IMR-90 (cell line): ENCODE measurements around the gene TMEM190. TPM values are rescaled to one million over a fixed set of nuclear protein-coding genes. Genes with fewer than 3 reads are reported as not detected.
A peak's percentile ranks its signal among the peaks of the same experiment; 100 is the strongest.

Experiments
- ATAC-seq: fragments of 200-7000 bp; cut with Tn5 transposase; 2 replicates; pipeline ENCODE4 v1.9.1; 2020; ENCODE audit warnings: low read depth, mild to moderate bottlenecking, moderate library complexity
- BruUV-seq: library from RNA; stranded (reverse); fragments of 400-500 nt; replicated peaks from 2 replicates; lab custom pipeline; 2021; lab: Mats Ljungman, UMichigan
- CTCF ChIA-PET: fragments of 300-600 bp; formaldehyde crosslinking; extraction: SDS; loops from one replicate; lab custom pipeline; 2021; ENCODE audit warnings: antibody characterized with exemption; lab: Yijun Ruan, JAX
- POLR2A ChIA-PET: fragments of 300-600 bp; sonication (Branson Sonifier 250); formaldehyde crosslinking; loops from one replicate; lab custom pipeline; 2022; ENCODE audit warnings: antibody characterized with exemption; ENCODE audit not compliant: unreplicated experiment; lab: Charles Lee
- DNase-seq: peaks from one replicate; pipeline ENCODE4 v3.0.0; 2013
- H2AFZ ChIP-seq: replicated peaks from 2 replicates; pipeline ENCODE3; 2013; ENCODE audit warnings: low read length, mild to moderate bottlenecking; ENCODE audit not compliant: poor library complexity
- H2AK5ac ChIP-seq: 2 replicates; pipeline ENCODE4 v1.6.1; 2013; ENCODE audit warnings: low read depth, low read length, inconsistent platforms
- H2AK9ac ChIP-seq: replicated peaks from 2 replicates; pipeline ENCODE3; 2013; ENCODE audit warnings: mild to moderate bottlenecking, low read depth, low read length, moderate library complexity; ENCODE audit not compliant: poor library complexity
- H2BK120ac ChIP-seq: 2 replicates; pipeline ENCODE4 v1.6.1; 2013; ENCODE audit warnings: low read depth, low read length, inconsistent platforms
- H2BK15ac ChIP-seq: 3 replicates; pipeline ENCODE4 v1.6.1; 2013; ENCODE audit warnings: low read depth, low read length, inconsistent platforms
- H2BK20ac ChIP-seq: 2 replicates; pipeline ENCODE4 v1.6.1; 2013; ENCODE audit warnings: low read depth, mild to moderate bottlenecking, inconsistent platforms, low read length, moderate library complexity
- H2BK5ac ChIP-seq: 2 replicates; pipeline ENCODE4 v1.6.1; 2013; ENCODE audit warnings: mild to moderate bottlenecking, low read depth, low read length, inconsistent platforms; ENCODE audit not compliant: poor library complexity, severe bottlenecking
- H3K14ac ChIP-seq: replicated peaks from 2 replicates; pipeline ENCODE4 v1.6.1; 2013; ENCODE audit warnings: low read depth, low read length, inconsistent platforms
- H3K18ac ChIP-seq: 2 replicates; pipeline ENCODE4 v1.6.1; 2013; ENCODE audit warnings: low read depth, low read length, control low read depth
- H3K23ac ChIP-seq: 2 replicates; pipeline ENCODE4 v1.6.1; 2013; ENCODE audit warnings: low read depth, low read length, inconsistent platforms
- H3K27ac ChIP-seq: 2 replicates; pipeline ENCODE4 v1.5.1; 2013; ENCODE audit warnings: mild to moderate bottlenecking, control low read depth, low read length; ENCODE audit not compliant: insufficient read depth
- H3K27me3 ChIP-seq: 2 replicates; pipeline ENCODE4 v1.6.1; 2013; ENCODE audit warnings: low read length; ENCODE audit not compliant: control insufficient read depth, insufficient read depth
- H3K36me3 ChIP-seq: 2 replicates; pipeline ENCODE4 v1.6.1; 2013; ENCODE audit warnings: low read length, mixed read lengths; ENCODE audit not compliant: control insufficient read depth, insufficient read depth
- H3K4ac ChIP-seq: 2 replicates; pipeline ENCODE4 v1.6.1; 2013; ENCODE audit warnings: low read depth, low read length, inconsistent platforms
- H3K4me1 ChIP-seq: 2 replicates; pipeline ENCODE4 v1.6.1; 2013; ENCODE audit warnings: low read length, mixed read lengths; ENCODE audit not compliant: control insufficient read depth, insufficient read depth
- H3K4me2 ChIP-seq: 2 replicates; pipeline ENCODE4 v1.6.1; 2013; ENCODE audit warnings: low read depth, mild to moderate bottlenecking, control low read depth, low read length, moderate library complexity
- H3K4me3 ChIP-seq: 2 replicates; pipeline ENCODE4 v1.5.1; 2013; ENCODE audit warnings: low read depth, mild to moderate bottlenecking, control low read depth, low read length, moderate library complexity; ENCODE audit not compliant: insufficient read depth
- H3K56ac ChIP-seq: 2 replicates; pipeline ENCODE4 v1.6.1; 2013; ENCODE audit warnings: low read length, inconsistent platforms; ENCODE audit not compliant: insufficient read depth; ENCODE audit errors: extremely low read depth
- H3K79me1 ChIP-seq, 2 experiments: 2 replicates each; pipeline ENCODE4 v1.6.1; 2013; ENCODE audit warnings: low read length in 2 of 2, inconsistent platforms in 1 of 2, low read depth in 1 of 2
- H3K9ac ChIP-seq: 2 replicates; pipeline ENCODE4 v1.6.1; 2013; ENCODE audit warnings: low read depth, low read length, control low read depth
- H3K9me1 ChIP-seq: 2 replicates; pipeline ENCODE4 v1.6.1; 2013; ENCODE audit warnings: low read length, inconsistent platforms; ENCODE audit not compliant: insufficient read depth
- H3K9me3 ChIP-seq: 2 replicates; pipeline ENCODE4 v1.6.1; 2013; ENCODE audit warnings: low read length; ENCODE audit not compliant: control insufficient read depth, insufficient read depth
- H4K20me1 ChIP-seq: 2 replicates; pipeline ENCODE4 v1.6.1; 2013; ENCODE audit warnings: low read length, inconsistent platforms; ENCODE audit not compliant: insufficient read depth
- H4K5ac ChIP-seq: 2 replicates; pipeline ENCODE4 v1.6.1; 2013; ENCODE audit warnings: mild to moderate bottlenecking, low read depth, low read length, control low read depth
- H4K8ac ChIP-seq, 2 experiments: 2 replicates each; pipeline ENCODE4 v1.6.1; 2013; ENCODE audit warnings: low read depth in 2 of 2, low read length in 2 of 2, control low read depth in 1 of 2, inconsistent platforms in 1 of 2
- H4K91ac ChIP-seq: 2 replicates; pipeline ENCODE4 v1.6.1; 2013; ENCODE audit warnings: low read depth, low read length, inconsistent platforms; ENCODE audit not compliant: insufficient read depth
- BHLHE40 ChIP-seq: fragments of 150-350 bp; IDR thresholded peaks from 2 replicates; pipeline ENCODE4 v1.6.1; 2016; ENCODE audit warnings: mild to moderate bottlenecking, low read depth, low read length
- CEBPB ChIP-seq: IDR thresholded peaks from 2 replicates; pipeline ENCODE4 v1.6.1; 2012; ENCODE audit warnings: low read depth, low read length, improper control_type of control experiment
- CHD1 ChIP-seq: IDR thresholded peaks from 2 replicates; pipeline ENCODE4 v1.6.1; 2012; ENCODE audit warnings: low read depth, low read length, improper control_type of control experiment
- ELK1 ChIP-seq: fragments of 150-350 bp; IDR thresholded peaks from 2 replicates; pipeline ENCODE4 v1.6.1; 2016; ENCODE audit warnings: low read depth, mild to moderate bottlenecking, low read length, moderate library complexity, borderline replicate concordance
- FOS ChIP-seq: fragments of 150-350 bp; IDR thresholded peaks from 2 replicates; pipeline ENCODE4 v1.6.1; 2016; ENCODE audit warnings: low read depth, low read length
- MAFK ChIP-seq: IDR thresholded peaks from 2 replicates; pipeline ENCODE4 v1.6.1; 2012; ENCODE audit warnings: low read depth, low read length, improper control_type of control experiment
- MAZ ChIP-seq: IDR thresholded peaks from 2 replicates; pipeline ENCODE4 v1.6.1; 2012; ENCODE audit warnings: low read depth, mild to moderate bottlenecking, low read length, improper control_type of control experiment, moderate library complexity, borderline replicate concordance
- MXI1 ChIP-seq: IDR thresholded peaks from 2 replicates; pipeline ENCODE4 v1.6.1; 2012; ENCODE audit warnings: low read depth, mild to moderate bottlenecking, low read length, moderate library complexity, borderline replicate concordance
- NFE2L2 ChIP-seq: fragments of 150-350 bp; IDR thresholded peaks from 2 replicates; pipeline ENCODE4 v1.6.1; 2016; ENCODE audit warnings: low read depth, mild to moderate bottlenecking, low read length
- POLR2A ChIP-seq: IDR thresholded peaks from 2 replicates; pipeline ENCODE4 v1.6.1; 2012; ENCODE audit warnings: mild to moderate bottlenecking, low read depth, low read length
- RAD21 ChIP-seq: IDR thresholded peaks from 2 replicates; pipeline ENCODE4 v1.6.1; 2012; ENCODE audit warnings: low read length, improper control_type of control experiment
- RCOR1 ChIP-seq: IDR thresholded peaks from 2 replicates; pipeline ENCODE4 v1.6.1; 2012; ENCODE audit warnings: mild to moderate bottlenecking, low read length, improper control_type of control experiment; ENCODE audit not compliant: insufficient replicate concordance
- RFX5 ChIP-seq: IDR thresholded peaks from 2 replicates; pipeline ENCODE4 v1.8.0; 2012; ENCODE audit warnings: low read depth, mild to moderate bottlenecking, low read length, moderate library complexity
- WGBS, 2 experiments: methylation state at CpG; one replicate each; pipeline versions ENCODE4 v1.1.5 to v1.1.7; 2013; ENCODE audit warnings: missing lambda C conversion rate in 2 of 2; ENCODE audit not compliant: insufficient read length in 1 of 2; ENCODE audit errors: extremely low coverage in 2 of 2; 5-methylcytosine and 5-hydroxymethylcytosine counted together
- dilution Hi-C: fragments of 300-500 bp; cut with HindIII; formaldehyde crosslinking; loops from one replicate; pipeline ENCODE4 v1.14.3; 2018; ENCODE audit warnings: low sequenced_read_pairs; ENCODE audit not compliant: unreplicated experiment
- in situ Hi-C: fragments of 300-500 bp; cut with MboI; formaldehyde crosslinking; loops from 3 replicates; pipeline ENCODE4 v1.14.3; 2019; ENCODE audit warnings: low sequenced_read_pairs, inconsistent platforms, mixed read lengths
- intact Hi-C: fragments of 100-400 bp; cut with micrococcal nuclease; formaldehyde crosslinking; loops from 2 replicates; pipeline ENCODE4 v1.10.0; 2022
- polyA plus RNA-seq, 3 experiments: library from polyadenylated mRNA; depleted of rRNA; stranded (reverse); fragments of >200 nt; gene quantifications; 2 replicates each; pipeline ENCODE4 v1.2.3, GENCODE V29; 2012; ENCODE audit warnings: low replicate concordance in 1 of 3
- total RNA-seq: library from RNA; depleted of rRNA; stranded (reverse); fragments of >200 nt; gene quantifications from 2 replicates; pipeline ENCODE4 v1.2.3, GENCODE V29; 2012
- TF ChIP-seq, protein P1 (sequence below): fragments of 150-350 bp; IDR thresholded peaks from 2 replicates; pipeline ENCODE4 v1.6.1; 2017; ENCODE audit warnings: mild to moderate bottlenecking, antibody characterized with exemption, low read length, low read depth

The TMEM190 gene
- total and polyA plus RNA-seq, 2 of the 4 experiments (the other 2 are of a cell fraction) = 1.6 TPM; not detected in 1

- peak within 1 kb of the TSS; percentile 88 for H3K27ac ChIP-seq
- intact Hi-C loops = no loop called here
- TF ChIP-seq BHLHE40 (no peak), RFX5 (no peak), POLR2A (peak; percentile 59; the same call in 1 of the 2 replicates), NFE2L2 (no peak), ELK1 (no peak), CHD1 (no peak), MXI1 (0 out of 2 replicates have a peak, but pooled peaks have one; percentile 36), MAFK (no peak), MAZ (peak; percentile 98), CEBPB (no peak), RAD21 (peak; percentile 21; the same call in 1 of the 2 replicates), RCOR1 (no peak), FOS (peak; percentile 53; the same call in 1 of the 2 replicates)
- TF ChIP-seq, protein P1, sequence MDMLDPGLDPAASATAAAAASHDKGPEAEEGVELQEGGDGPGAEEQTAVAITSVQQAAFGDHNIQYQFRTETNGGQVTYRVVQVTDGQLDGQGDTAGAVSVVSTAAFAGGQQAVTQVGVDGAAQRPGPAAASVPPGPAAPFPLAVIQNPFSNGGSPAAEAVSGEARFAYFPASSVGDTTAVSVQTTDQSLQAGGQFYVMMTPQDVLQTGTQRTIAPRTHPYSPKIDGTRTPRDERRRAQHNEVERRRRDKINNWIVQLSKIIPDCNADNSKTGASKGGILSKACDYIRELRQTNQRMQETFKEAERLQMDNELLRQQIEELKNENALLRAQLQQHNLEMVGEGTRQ = no peak
Observed at GRCh38 chr19:55339105-55339888, 37.3 kb upstream of the TMEM190 start, which contains the start of gene KMT5C. TSS of gene KMT5C (plus strand) at chr19:55339876. CDS start at chr19:55341937, 2,061 bp downstream.

More at GRCh38 chr19:55339105-55339888, 37.3 kb upstream of the TMEM190 start, which contains the start of gene KMT5C:
- DNase-seq (peak; percentile 100), ATAC-seq (peak; percentile 93)
- POLR2A ChIA-PET = interaction anchor here (0.6 kb wide), 1 partner anchor 18 kb away, joined by 4 read pairs; no protein-coding TSS in a partner anchor
- peaks cover 6% of the 10 kb centered on the region for H4K20me1 ChIP-seq
- H2BK5ac ChIP-seq = peak within 1 kb of the TSS; percentile 77
- H3K14ac ChIP-seq = peak within 1 kb of the TSS; percentile 69
- in situ Hi-C loops = no loop called here
- H3K4ac ChIP-seq = peak within 1 kb of the TSS; percentile 76
- peak within 1 kb of the TSS; percentile 95 for H2AFZ ChIP-seq
- BruUV-seq = no TSS peak
- 0 out of 2 replicates have a peak within 1 kb of the TSS, but pooled peaks have one; percentile 15 for H2BK20ac ChIP-seq
- H3K4me2 ChIP-seq = peak within 1 kb of the TSS; percentile 95
- peak within 1 kb of the TSS; percentile 79 for H2AK5ac ChIP-seq
- H3K56ac ChIP-seq = peak within 1 kb of the TSS; percentile 35; the same call in 1 of the 2 replicates
- H3K9ac ChIP-seq = peak within 1 kb of the TSS; percentile 92
- 0% methylated on average over 13 of the region's 63 CpGs; no CpG with 5 or more reads in 1 of the 2 experiments for WGBS, 2 experiments
- peak within 1 kb of the TSS; percentile 57 for H4K91ac ChIP-seq
- peak within 1 kb of the TSS; percentile 33; the same call in 1 of the 2 replicates for H3K23ac ChIP-seq
- peak within 1 kb of the TSS; percentile 87 for H3K4me3 ChIP-seq
- peak within 1 kb of the TSS; percentile 44 for H4K5ac ChIP-seq
- peak within 1 kb of the TSS; percentile 11 to 92; a peak in 3 of 4 replicates for H4K8ac ChIP-seq
- H3K9me1 ChIP-seq = peaks cover 10% of the 10 kb centered on the region; the same call in 1 of the 2 replicates
- CTCF ChIA-PET = interaction anchor here (0.6 to 1.5 kb wide), 5 partner anchors 8 to 175 kb away, joined by 3 to 11 read pairs (median 5); partner anchors contain the start of gene TMEM238
- peak within 1 kb of the TSS; percentile 75 for H2BK120ac ChIP-seq
- H2BK15ac ChIP-seq = peak within 1 kb of the TSS; percentile 37; the same call in 1 of the 3 replicates
- H3K18ac ChIP-seq = peak within 1 kb of the TSS; percentile 39
- peaks cover 9% of the 10 kb centered on the region for H3K4me1 ChIP-seq
- dilution Hi-C loops = no loop called here
- H3K79me1 ChIP-seq = peaks cover 4 to 17% of the 10 kb centered on the region in 2 experiments; a peak in 3 of 4 replicates
- no peaks in the 10 kb centered on the region for H3K27me3 ChIP-seq
- H2AK9ac ChIP-seq = peak within 1 kb of the TSS; percentile 97
- H3K36me3 ChIP-seq = peaks cover 7% of the 10 kb centered on the region; the same call in 1 of the 2 replicates
- no peaks in the 10 kb centered on the region for H3K9me3 ChIP-seq
